ENCODE data around the gene ZNF672. TPM values are rescaled to one million over a fixed set of nuclear protein-coding genes. Genes with fewer than 3 reads are reported as not detected.

Gene ZNF672
- total and polyA plus RNA-seq, 2 of the 4 experiments (the other 2 are of a cell fraction): 6.6 to 12.6 TPM

DNA sequence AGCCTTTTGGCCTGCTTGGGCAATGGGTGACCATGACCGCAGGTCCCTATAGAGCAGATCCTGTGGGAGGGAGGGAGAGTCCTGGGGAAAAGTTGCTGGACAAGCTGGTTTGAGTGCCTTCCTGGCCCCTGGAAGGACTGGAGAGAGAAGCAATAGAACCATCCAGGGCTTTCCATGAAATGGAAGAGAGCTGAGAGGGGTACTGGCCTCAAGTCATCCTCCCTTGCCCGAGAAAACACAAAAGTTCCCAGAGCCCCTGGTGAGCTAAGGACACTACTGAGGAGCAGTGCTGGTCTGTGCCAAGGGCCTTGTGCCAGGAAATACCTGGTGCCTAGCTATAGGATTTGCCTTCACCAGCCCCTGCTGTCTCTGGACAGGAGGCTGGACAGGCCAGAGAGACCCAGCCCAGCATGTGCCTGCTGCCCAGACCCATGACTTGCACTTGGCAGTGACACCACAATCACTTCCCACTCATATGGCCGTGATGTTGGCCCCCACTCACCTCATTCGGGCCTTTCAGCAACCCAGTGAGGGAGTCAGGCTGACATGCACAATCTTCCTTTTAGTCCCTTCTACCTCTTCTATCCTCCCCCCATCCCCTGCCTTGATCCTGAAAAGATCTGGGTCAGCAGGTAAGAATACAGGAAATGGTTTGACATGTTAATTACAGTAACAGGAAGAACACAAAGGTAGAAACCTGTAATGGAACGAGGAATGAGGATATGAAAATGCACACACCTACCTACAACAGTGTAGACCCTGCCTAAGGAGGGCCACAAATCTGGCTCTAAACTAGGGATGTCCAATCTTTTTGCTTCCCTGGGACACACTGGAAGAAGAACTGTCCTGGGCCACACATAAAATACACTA lies 19.3 kb upstream of the ZNF672 start:
- Histone ChIP-seq H3K27ac (ENCODE audit: insufficient read depth, low read length) (no peak overlapping the region), H4K91ac (ENCODE audit: insufficient read depth, low read depth, low read length) (no peak overlapping the region; the same call in 1 of the 2 replicates), H4K20me1 (ENCODE audit: insufficient read depth, low read length) (peaks cover 25% of the 10 kb centered on the region; the same call in 1 of the 2 replicates), H2BK15ac (ENCODE audit: low read depth, low read length) (no peak overlapping the region), H2BK20ac (ENCODE audit: low read depth, low read length) (0 out of 2 replicates have a peak overlapping the region, but pooled peaks have one; percentile 1), H3K9ac (ENCODE audit: low read depth, low read length) (no peak overlapping the region), H3K23ac (ENCODE audit: low read depth, low read length) (no peak overlapping the region), H3K4ac (ENCODE audit: low read depth, low read length) (no peak overlapping the region), H3K4me3 (ENCODE audit: insufficient read depth, low read depth, low read length) (no peak overlapping the region), H3K79me1 (ENCODE audit: low read depth in 1 of 2, low read length in 2 of 2) (peaks cover 45 to 75% of the 10 kb centered on the region in 2 experiments), H2AK5ac (ENCODE audit: low read depth, low read length) (no peak overlapping the region), H4K5ac (ENCODE audit: low read depth, low read length) (no peak overlapping the region), H3K56ac (ENCODE audit: extremely low read depth, insufficient read depth, low read length) (no peak overlapping the region), H3K36me3 (ENCODE audit: control insufficient read depth, insufficient read depth, low read length) (peaks cover 42% of the 10 kb centered on the region), H2AK9ac (replicated peaks; ENCODE audit: low read depth, low read length, poor library complexity) (peak overlapping the region; percentile 66), H3K4me2 (ENCODE audit: low read depth, low read length) (no peak overlapping the region), H3K27me3 (ENCODE audit: control insufficient read depth, insufficient read depth, low read length) (no peaks in the 10 kb centered on the region), H3K14ac (replicated peaks; ENCODE audit: low read depth, low read length) (no peak overlapping the region), H3K9me1 (ENCODE audit: insufficient read depth, low read length) (peaks cover 32% of the 10 kb centered on the region), H2BK5ac (ENCODE audit: low read depth, low read length, poor library complexity, severe bottlenecking) (peak overlapping the region; percentile 34), H3K18ac (ENCODE audit: low read depth, low read length) (no peak overlapping the region), H3K4me1 (ENCODE audit: control insufficient read depth, insufficient read depth, low read length) (peaks cover 19% of the 10 kb centered on the region), H2BK120ac (ENCODE audit: low read depth, low read length) (no peak overlapping the region), H3K9me3 (ENCODE audit: control insufficient read depth, insufficient read depth, low read length) (no peaks in the 10 kb centered on the region), H4K8ac (ENCODE audit: low read depth in 2 of 2, low read length in 2 of 2) (peak overlapping the region in 1 of 2 experiments; percentile 26; a peak in 1 of 4 replicates), H2AFZ (replicated peaks; ENCODE audit: low read length, poor library complexity) (no peak overlapping the region)
- in situ Hi-C loops (cut with MboI; ENCODE audit: low sequenced_read_pairs) (no loop called here), dilution Hi-C loops (cut with HindIII; ENCODE audit: low sequenced_read_pairs, unreplicated experiment) (no loop called here), intact Hi-C loops (cut with micrococcal nuclease) (no loop called here)
- ChIA-PET POLR2A (ENCODE audit: unreplicated experiment) (no interaction called here), CTCF (interaction anchor here (1.1 kb wide), 1 partner anchor 23 kb away, joined by 4 read pairs; no protein-coding TSS in a partner anchor)
- BruUV-seq (replicated peaks): no TSS peak
- DNase-seq (no peak), ATAC-seq (ENCODE audit: low read depth) (no peak)
- TF ChIP-seq MXI1 (IDR thresholded peaks at IDR 0.05; ENCODE audit: borderline replicate concordance, low read depth, low read length): no peak
- TF ChIP-seq NFE2L2 (IDR thresholded peaks at IDR 0.05; ENCODE audit: low read depth, low read length): no peak
- TF ChIP-seq SMC3 (IDR thresholded peaks at IDR 0.05; ENCODE audit: low read depth, low read length): no peak
- no peak for TF ChIP-seq RFX5 (IDR thresholded peaks at IDR 0.05; ENCODE audit: low read depth, low read length)
- TF ChIP-seq CHD1 (IDR thresholded peaks at IDR 0.05; ENCODE audit: low read depth, low read length): no peak
- TF ChIP-seq MAZ (IDR thresholded peaks at IDR 0.05; ENCODE audit: borderline replicate concordance, low read depth, low read length): no peak
- no peak for TF ChIP-seq MAFK (IDR thresholded peaks at IDR 0.05; ENCODE audit: low read depth, low read length)
- TF ChIP-seq, protein P1, sequence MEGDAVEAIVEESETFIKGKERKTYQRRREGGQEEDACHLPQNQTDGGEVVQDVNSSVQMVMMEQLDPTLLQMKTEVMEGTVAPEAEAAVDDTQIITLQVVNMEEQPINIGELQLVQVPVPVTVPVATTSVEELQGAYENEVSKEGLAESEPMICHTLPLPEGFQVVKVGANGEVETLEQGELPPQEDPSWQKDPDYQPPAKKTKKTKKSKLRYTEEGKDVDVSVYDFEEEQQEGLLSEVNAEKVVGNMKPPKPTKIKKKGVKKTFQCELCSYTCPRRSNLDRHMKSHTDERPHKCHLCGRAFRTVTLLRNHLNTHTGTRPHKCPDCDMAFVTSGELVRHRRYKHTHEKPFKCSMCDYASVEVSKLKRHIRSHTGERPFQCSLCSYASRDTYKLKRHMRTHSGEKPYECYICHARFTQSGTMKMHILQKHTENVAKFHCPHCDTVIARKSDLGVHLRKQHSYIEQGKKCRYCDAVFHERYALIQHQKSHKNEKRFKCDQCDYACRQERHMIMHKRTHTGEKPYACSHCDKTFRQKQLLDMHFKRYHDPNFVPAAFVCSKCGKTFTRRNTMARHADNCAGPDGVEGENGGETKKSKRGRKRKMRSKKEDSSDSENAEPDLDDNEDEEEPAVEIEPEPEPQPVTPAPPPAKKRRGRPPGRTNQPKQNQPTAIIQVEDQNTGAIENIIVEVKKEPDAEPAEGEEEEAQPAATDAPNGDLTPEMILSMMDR (conservative IDR thresholded peaks at IDR 0.05; ENCODE audit: low read depth, low read length): no peak
- TF ChIP-seq FOS (IDR thresholded peaks at IDR 0.05; ENCODE audit: low read depth, low read length): no peak
- TF ChIP-seq, protein P2, sequence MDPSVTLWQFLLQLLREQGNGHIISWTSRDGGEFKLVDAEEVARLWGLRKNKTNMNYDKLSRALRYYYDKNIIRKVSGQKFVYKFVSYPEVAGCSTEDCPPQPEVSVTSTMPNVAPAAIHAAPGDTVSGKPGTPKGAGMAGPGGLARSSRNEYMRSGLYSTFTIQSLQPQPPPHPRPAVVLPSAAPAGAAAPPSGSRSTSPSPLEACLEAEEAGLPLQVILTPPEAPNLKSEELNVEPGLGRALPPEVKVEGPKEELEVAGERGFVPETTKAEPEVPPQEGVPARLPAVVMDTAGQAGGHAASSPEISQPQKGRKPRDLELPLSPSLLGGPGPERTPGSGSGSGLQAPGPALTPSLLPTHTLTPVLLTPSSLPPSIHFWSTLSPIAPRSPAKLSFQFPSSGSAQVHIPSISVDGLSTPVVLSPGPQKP (IDR thresholded peaks at IDR 0.05; ENCODE audit: borderline replicate concordance, low read depth, low read length): no peak
- TF ChIP-seq RAD21 (IDR thresholded peaks at IDR 0.05; ENCODE audit: low read length): no peak
- TF ChIP-seq, protein P3, sequence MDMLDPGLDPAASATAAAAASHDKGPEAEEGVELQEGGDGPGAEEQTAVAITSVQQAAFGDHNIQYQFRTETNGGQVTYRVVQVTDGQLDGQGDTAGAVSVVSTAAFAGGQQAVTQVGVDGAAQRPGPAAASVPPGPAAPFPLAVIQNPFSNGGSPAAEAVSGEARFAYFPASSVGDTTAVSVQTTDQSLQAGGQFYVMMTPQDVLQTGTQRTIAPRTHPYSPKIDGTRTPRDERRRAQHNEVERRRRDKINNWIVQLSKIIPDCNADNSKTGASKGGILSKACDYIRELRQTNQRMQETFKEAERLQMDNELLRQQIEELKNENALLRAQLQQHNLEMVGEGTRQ (IDR thresholded peaks at IDR 0.05; ENCODE audit: low read depth, low read length): no peak
- 90% methylated on average over 2 of the region's 5 CpGs; no CpG with 5 or more reads in 1 of the 2 experiments for WGBS, 2 experiments (ENCODE audit: extremely low coverage in 2 of 2, insufficient read length in 1 of 2)

All from IMR-90 (cell line).